Kidney epithelial cell (primary cell): ENCODE data around the gene IPCEF1. TPM values are rescaled to one million over a fixed set of nuclear protein-coding genes. Genes with fewer than 3 reads are reported as not detected.

Experiments
- DNase-seq: peaks from one replicate; pipeline ENCODE4 v3.0.0-alpha.2; 2010; ENCODE audit warnings: low read depth
- H3K27me3 ChIP-seq: 2 replicates; pipeline ENCODE4 v1.6.0; 2011; ENCODE audit warnings: low read length; ENCODE audit not compliant: control insufficient read depth, insufficient read depth
- H3K36me3 ChIP-seq: 2 replicates; pipeline ENCODE4 v1.5.1; 2011; ENCODE audit warnings: low read length; ENCODE audit not compliant: control insufficient read depth, insufficient read depth
- H3K4me3 ChIP-seq: 2 replicates; pipeline ENCODE4 v1.5.1; 2011; ENCODE audit warnings: low read depth, mild to moderate bottlenecking, control low read depth, low read length
- CTCF ChIP-seq: IDR thresholded peaks from 2 replicates; pipeline ENCODE4 v1.5.1; 2011; ENCODE audit warnings: mild to moderate bottlenecking, moderate library complexity, low read length, control low read depth, inconsistent platforms; ENCODE audit not compliant: insufficient read depth, poor library complexity, severe bottlenecking
- total RNA-seq: library from RNA; depleted of rRNA; stranded (reverse); fragments of >200 nt; gene quantifications from 2 replicates; pipeline ENCODE4 v1.2.3, GENCODE V29; 2015

The IPCEF1 gene
- total RNA-seq, 1 donor from 2014 or later, result 1.0 TPM

- Histone ChIP-seq H3K27me3 (no peaks in the 10 kb centered on the region), H3K36me3 (peaks cover 2% of the 10 kb centered on the region), H3K4me3 (no peak overlapping the region)
- DNase-seq, result no peak
- TF ChIP-seq CTCF, result no peak
Measured at GRCh38 chr6:154399097-154399496, 42.5 kb upstream of the IPCEF1 start.

GRCh38 chr6:154397491-154398195 lies 41.0 kb upstream of the IPCEF1 start:
- H3K27me3 ChIP-seq, result no peaks in the 10 kb centered on the region
- peaks cover 2% of the 10 kb centered on the region for H3K36me3 ChIP-seq
- no peak overlapping the region for H3K4me3 ChIP-seq
- no peak for DNase-seq
- no peak for TF ChIP-seq CTCF

GRCh38 chr6:154395878-154396277 lies 39.3 kb upstream of the IPCEF1 start:
- H3K4me3 ChIP-seq, result no peak overlapping the region
- no peaks in the 10 kb centered on the region for H3K36me3 ChIP-seq
- no peak for DNase-seq
- H3K27me3 ChIP-seq, result no peaks in the 10 kb centered on the region
- TF ChIP-seq CTCF, result no peak

- no peak for DNase-seq
Measured at GRCh38 chr6:154395316-154395715, 38.7 kb upstream of the IPCEF1 start.

GRCh38 chr6:154394571-154394970 lies 38.0 kb upstream of the IPCEF1 start:
- no peaks in the 10 kb centered on the region for H3K36me3 ChIP-seq
- H3K27me3 ChIP-seq, result no peaks in the 10 kb centered on the region
- TF ChIP-seq CTCF, result no peak
- no peak for DNase-seq
- no peak overlapping the region for H3K4me3 ChIP-seq

More at GRCh38 chr6:154395316-154395715, 38.7 kb upstream of the IPCEF1 start:
- TF ChIP-seq CTCF, result no peak
- H3K27me3 ChIP-seq, result no peaks in the 10 kb centered on the region
- no peaks in the 10 kb centered on the region for H3K36me3 ChIP-seq
- no peak overlapping the region for H3K4me3 ChIP-seq

- Histone ChIP-seq H3K36me3 (no peaks in the 10 kb centered on the region), H3K4me3 (no peak overlapping the region), H3K27me3 (no peaks in the 10 kb centered on the region)
- TF ChIP-seq CTCF, result no peak
- no peak for DNase-seq
Measured at GRCh38 chr6:154390034-154390433, 33.4 kb upstream of the IPCEF1 start.
